Keratinocyte (primary cell): ENCODE measurements around the gene MUC13. TPM values are rescaled to one million over a fixed set of nuclear protein-coding genes. Genes with fewer than 3 reads are reported as not detected.

Source experiments
- DNase-seq: peaks from one replicate; pipeline ENCODE4 v3.0.0-alpha.2; 2011; ENCODE audit warnings: low read depth, missing footprints, low spot score
- FAIRE-seq: peaks from 2 replicates; lab custom pipeline; 2011; peaks lifted over from hg19 to GRCh38; lab: Jason Lieb, UNC
- H2AFZ ChIP-seq: 2 replicates; pipeline ENCODE4 v1.6.0; 2012; ENCODE audit warnings: low read length, control low read depth, inconsistent platforms; ENCODE audit not compliant: control insufficient read depth
- H3K27ac ChIP-seq: 2 replicates; pipeline ENCODE4 v1.5.1; 2011; ENCODE audit warnings: low read length; ENCODE audit not compliant: control insufficient read depth, insufficient read depth
- H3K27me3 ChIP-seq: 3 replicates; pipeline ENCODE4 v1.6.0; 2011; ENCODE audit warnings: low read length; ENCODE audit not compliant: control insufficient read depth, insufficient read depth; ENCODE audit errors: extremely low read depth
- H3K36me3 ChIP-seq, 2 experiments: 2 replicates in 1 of 2; 3 replicates in 1 of 2; pipeline ENCODE4 v1.5.1; 2011; ENCODE audit warnings: low read length in 2 of 2, mild to moderate bottlenecking in 1 of 2; ENCODE audit not compliant: control insufficient read depth in 2 of 2, insufficient read depth in 2 of 2; ENCODE audit errors: extremely low read depth in 1 of 2
- H3K4me1 ChIP-seq: 3 replicates; pipeline ENCODE4 v1.5.1; 2011; ENCODE audit warnings: low read length; ENCODE audit not compliant: control insufficient read depth, insufficient read depth; ENCODE audit errors: extremely low read depth
- H3K4me2 ChIP-seq: 3 replicates; pipeline ENCODE4 v1.6.0; 2011; ENCODE audit warnings: low read depth, low read length; ENCODE audit not compliant: control insufficient read depth, insufficient read depth; ENCODE audit errors: extremely low read depth
- H3K4me3 ChIP-seq, 3 experiments: fragments of 200-600 bp in 1 of 3; sonication (generic) in 1 of 3; 2 replicates in 2 of 3; 3 replicates in 1 of 3; pipeline ENCODE4 v1.5.1; 2011 to 2016; ENCODE audit warnings: low read length in 3 of 3, mild to moderate bottlenecking in 3 of 3, control low read depth in 2 of 3, inconsistent platforms in 1 of 3, low read depth in 1 of 3, mixed read lengths in 1 of 3, mixed run types in 1 of 3, moderate library complexity in 1 of 3; ENCODE audit not compliant: control insufficient read depth in 2 of 3, insufficient read depth in 2 of 3; ENCODE audit errors: extremely low read depth in 1 of 3
- H3K79me2 ChIP-seq: 2 replicates; pipeline ENCODE4 v1.6.0; 2012; ENCODE audit warnings: low read length; ENCODE audit not compliant: control insufficient read depth, insufficient read depth
- H3K9ac ChIP-seq: 3 replicates; pipeline ENCODE4 v1.6.0; 2011; ENCODE audit warnings: low read length; ENCODE audit not compliant: control insufficient read depth, insufficient read depth; ENCODE audit errors: extremely low read depth
- H3K9me1 ChIP-seq: 3 replicates; pipeline ENCODE4 v1.6.0; 2011; ENCODE audit warnings: low read length; ENCODE audit not compliant: control insufficient read depth, insufficient read depth; ENCODE audit errors: extremely low read depth
- H3K9me3 ChIP-seq: 2 replicates; pipeline ENCODE4 v1.5.1; 2012; ENCODE audit warnings: low read depth, low read length; ENCODE audit not compliant: control insufficient read depth
- H4K20me1 ChIP-seq: 3 replicates; pipeline ENCODE4 v1.6.0; 2011; ENCODE audit warnings: low read length; ENCODE audit not compliant: control insufficient read depth, insufficient read depth; ENCODE audit errors: extremely low read depth
- CTCF ChIP-seq, 3 experiments: IDR thresholded peaks in 1 of 3; conservative IDR thresholded peaks in 1 of 3; optimal IDR thresholded peaks in 1 of 3; 2 replicates in 2 of 3; 3 replicates in 1 of 3; pipeline versions ENCODE3 to v1.5.1; 2011; ENCODE audit warnings: low read length in 3 of 3, mild to moderate bottlenecking in 3 of 3, moderate library complexity in 2 of 3, control low read depth in 1 of 3, inconsistent platforms in 1 of 3; ENCODE audit not compliant: insufficient read depth in 2 of 3; ENCODE audit errors: extremely low read depth in 1 of 3
- EZH2 ChIP-seq: IDR thresholded peaks from one replicate; pipeline ENCODE4 v1.6.1; 2012; ENCODE audit warnings: inconsistent platforms, mild to moderate bottlenecking, low read length, moderate library complexity
- dilution Hi-C: fragments of 300-500 bp; cut with MboI; formaldehyde crosslinking; loops from one replicate; pipeline ENCODE4 v1.7.0; 2020; ENCODE audit warnings: low sequenced_read_pairs; ENCODE audit not compliant: extremely low pct_ligation_motif_present
- polyA plus RNA-seq, 5 experiments: library from polyadenylated mRNA; depleted of rRNA in 3 of 5; stranded (reverse) in 3 of 5; stranded (forward) in 1 of 5; unstranded in 1 of 5; fragments of >200 nt; gene quantifications; 1 replicate in 1 of 5; 2 replicates in 3 of 5; 3 replicates in 1 of 5; pipeline versions ENCODE4 v1.2.1 to v1.2.3, GENCODE V29; 2011 to 2012; ENCODE audit warnings: missing spikeins in 2 of 5, low read depth in 1 of 5, low replicate concordance in 1 of 5

Gene MUC13
- polyA plus RNA-seq, 1 donor (not counting 4 experiments of a cell fraction or from before 2014, with no cell fraction given), result not detected

GRCh38 chr3:124969963-124970722 lies 35.6 kb upstream of the MUC13 start:
- TF ChIP-seq CTCF (optimal IDR thresholded peaks at IDR 0.05 in 1 of 3, IDR thresholded peaks at IDR 0.05 in 1 of 3, conservative IDR thresholded peaks at IDR 0.05 in 1 of 3; ENCODE audit: extremely low read depth in 1 of 3, insufficient read depth in 2 of 3, low read length in 3 of 3), result no peak
- DNase-seq (no peak), FAIRE-seq (no peak)
- no peaks in the 10 kb centered on the region for H3K9me3 ChIP-seq
- H3K27ac ChIP-seq, result no peak overlapping the region
- no peaks in the 10 kb centered on the region for H3K79me2 ChIP-seq
- peaks cover 5 to 7% of the 10 kb centered on the region in 2 experiments for H3K36me3 ChIP-seq
- dilution Hi-C loops, result no loop called here
- H2AFZ ChIP-seq, result no peak overlapping the region
- no peak overlapping the region for H3K4me2 ChIP-seq
- no peaks in the 10 kb centered on the region for H3K9me1 ChIP-seq
- no peaks in the 10 kb centered on the region for H3K4me1 ChIP-seq
- no peaks in the 10 kb centered on the region for H4K20me1 ChIP-seq
- no peaks in the 10 kb centered on the region for H3K27me3 ChIP-seq
- H3K4me3 ChIP-seq, result no peak overlapping the region
- H3K9ac ChIP-seq, result no peak overlapping the region

GRCh38 chr3:124969190-124969589 lies 34.6 kb upstream of the MUC13 start:
- peaks cover 5 to 7% of the 10 kb centered on the region in 2 experiments for H3K36me3 ChIP-seq
- no peak overlapping the region for H2AFZ ChIP-seq
- no peaks in the 10 kb centered on the region for H3K9me1 ChIP-seq
- FAIRE-seq, result no peak
- no peak overlapping the region for H3K4me2 ChIP-seq
- H3K9ac ChIP-seq, result no peak overlapping the region
- TF ChIP-seq CTCF (optimal IDR thresholded peaks at IDR 0.05 in 1 of 3, IDR thresholded peaks at IDR 0.05 in 1 of 3, conservative IDR thresholded peaks at IDR 0.05 in 1 of 3; ENCODE audit: extremely low read depth in 1 of 3, insufficient read depth in 2 of 3, low read length in 3 of 3) (no peak), EZH2 (no peak)
- H3K4me1 ChIP-seq, result no peaks in the 10 kb centered on the region
- dilution Hi-C loops, result no loop called here
- no peak overlapping the region for H3K27ac ChIP-seq
- H3K4me3 ChIP-seq, result no peak overlapping the region
- H3K9me3 ChIP-seq, result no peaks in the 10 kb centered on the region
- no peaks in the 10 kb centered on the region for H3K27me3 ChIP-seq
- H4K20me1 ChIP-seq, result no peaks in the 10 kb centered on the region
- DNase-seq, result no peak
- H3K79me2 ChIP-seq, result no peaks in the 10 kb centered on the region
